ENCODE data around the gene ZSWIM6.

Gene ZSWIM6

DNA sequence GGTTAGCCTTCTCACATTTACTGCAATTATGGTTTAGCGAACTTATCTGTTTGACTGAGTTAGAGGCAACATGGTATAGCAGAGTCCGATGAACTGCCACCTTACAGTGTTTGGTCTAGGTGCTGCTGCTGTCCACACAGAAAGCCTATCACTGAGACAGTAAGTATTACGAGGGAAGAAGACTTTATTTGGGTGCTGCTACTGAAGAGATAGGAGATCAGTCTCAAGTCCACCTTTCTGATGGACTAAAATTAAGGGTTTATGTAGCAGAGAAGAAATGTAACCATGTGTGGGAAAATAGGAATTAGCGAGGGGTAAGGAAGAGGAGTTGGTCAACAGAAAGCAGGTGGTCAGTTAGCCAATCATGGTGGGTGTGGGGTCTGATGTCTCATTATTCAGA lies 109.7 kb downstream of the ZSWIM6 start:
- DNase-seq (ENCODE audit: low read depth), result no peak

DNA sequence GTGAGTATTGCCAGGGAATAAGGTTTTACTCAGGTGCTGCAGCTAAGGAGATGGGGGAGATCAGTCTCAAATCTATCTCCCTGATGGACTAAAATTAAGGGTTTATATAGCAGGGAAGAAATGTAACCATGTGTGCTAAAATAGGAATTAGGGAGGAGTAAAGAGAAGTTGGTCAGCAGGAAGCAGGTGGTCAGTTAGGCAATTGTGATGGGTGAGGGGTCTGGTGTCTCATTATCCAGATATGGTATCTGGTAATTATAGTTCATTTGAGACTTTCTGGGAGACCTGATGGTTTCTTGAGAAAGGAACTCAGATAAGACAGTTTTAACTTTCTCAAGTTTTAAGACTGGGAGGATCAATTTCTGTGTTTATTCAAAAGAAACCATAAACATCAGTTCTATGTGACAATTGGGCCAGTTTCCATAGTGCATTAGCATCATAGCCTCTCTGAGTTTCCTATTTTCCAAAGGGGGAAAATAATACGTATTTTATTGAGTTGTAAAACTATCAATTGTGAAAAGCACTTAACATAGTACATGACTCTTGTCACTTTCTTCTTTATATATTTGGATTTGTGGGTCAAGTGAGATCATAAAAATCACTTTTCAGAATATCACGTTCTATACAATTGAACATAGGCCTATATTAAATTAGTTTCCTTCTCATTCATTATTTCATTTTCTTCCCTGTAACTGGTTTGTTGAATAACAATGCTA lies 115.9 kb downstream of the ZSWIM6 start:
- DNase-seq (ENCODE audit: low read depth), result no peak

DNA sequence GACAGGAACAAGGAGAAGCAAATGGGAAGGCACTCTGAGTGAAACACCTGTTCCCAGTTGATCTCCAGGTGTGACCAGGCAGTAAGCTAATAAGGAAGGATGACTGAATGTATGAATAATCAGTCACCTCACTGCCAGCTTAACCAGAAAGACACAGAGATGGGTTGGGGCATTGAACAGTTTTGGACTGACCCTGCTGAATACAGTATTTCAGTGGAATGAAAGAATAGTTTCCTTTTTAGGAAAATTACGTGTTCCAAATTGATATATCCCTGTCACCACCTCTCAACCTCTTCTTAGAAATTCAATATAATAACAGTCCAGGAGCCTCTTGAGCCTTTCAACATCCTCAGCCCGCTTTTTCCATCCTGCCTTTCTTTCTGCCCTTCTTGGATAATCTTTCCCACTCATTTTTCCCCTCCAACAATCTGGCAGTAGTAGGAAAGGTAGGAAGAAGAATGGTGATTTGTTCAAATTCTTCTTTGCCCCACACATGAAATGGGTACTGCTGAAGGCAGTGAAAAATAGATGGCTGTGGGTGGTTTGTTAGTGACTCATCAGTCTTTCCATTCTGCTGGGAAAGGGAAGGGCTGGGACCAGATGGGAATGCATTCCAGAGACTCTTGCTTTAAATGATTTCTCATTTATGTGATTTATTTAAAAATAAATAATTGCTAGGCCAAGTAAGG lies 117.9 kb downstream of the ZSWIM6 start:
- peak; percentile 80 for DNase-seq (ENCODE audit: low read depth)

DNA sequence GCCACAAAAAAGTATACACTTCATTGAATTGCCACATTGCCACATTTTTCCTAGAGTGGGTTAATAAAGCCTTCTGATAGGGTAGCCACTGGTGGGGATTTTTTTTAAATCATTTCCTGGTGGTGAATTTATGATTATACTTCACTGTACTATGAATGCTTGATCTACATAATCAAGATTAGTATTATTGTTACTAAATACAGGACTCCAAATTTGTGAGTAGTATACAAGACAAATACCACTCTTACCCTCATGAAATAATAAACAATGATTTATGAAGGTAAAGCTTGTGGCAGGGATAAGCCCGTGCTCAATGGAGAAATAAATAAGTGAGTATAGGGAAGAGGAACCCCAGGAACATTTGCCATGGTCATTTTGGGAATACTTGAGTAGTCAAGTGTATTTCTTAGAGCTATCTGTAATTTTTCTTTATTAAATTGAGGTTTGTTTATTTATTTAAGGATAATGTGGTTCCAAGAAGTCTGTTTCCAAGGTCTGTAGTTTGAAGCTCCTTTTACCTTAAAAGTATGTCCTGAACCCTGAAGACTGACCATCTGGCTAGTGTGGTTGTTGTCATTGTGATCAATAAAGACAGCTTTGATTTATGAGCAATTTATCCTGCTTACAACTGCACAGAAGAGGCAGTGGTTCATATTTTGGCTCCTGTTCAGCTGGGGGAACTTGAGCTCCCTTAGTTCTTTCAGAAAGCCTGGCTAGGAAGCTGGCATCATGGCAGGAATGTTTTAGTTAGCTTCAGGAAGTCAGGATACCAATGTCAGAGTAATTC lies 118.6 kb downstream of the ZSWIM6 start:
- peak; percentile 34 for DNase-seq (ENCODE audit: low read depth)

DNA sequence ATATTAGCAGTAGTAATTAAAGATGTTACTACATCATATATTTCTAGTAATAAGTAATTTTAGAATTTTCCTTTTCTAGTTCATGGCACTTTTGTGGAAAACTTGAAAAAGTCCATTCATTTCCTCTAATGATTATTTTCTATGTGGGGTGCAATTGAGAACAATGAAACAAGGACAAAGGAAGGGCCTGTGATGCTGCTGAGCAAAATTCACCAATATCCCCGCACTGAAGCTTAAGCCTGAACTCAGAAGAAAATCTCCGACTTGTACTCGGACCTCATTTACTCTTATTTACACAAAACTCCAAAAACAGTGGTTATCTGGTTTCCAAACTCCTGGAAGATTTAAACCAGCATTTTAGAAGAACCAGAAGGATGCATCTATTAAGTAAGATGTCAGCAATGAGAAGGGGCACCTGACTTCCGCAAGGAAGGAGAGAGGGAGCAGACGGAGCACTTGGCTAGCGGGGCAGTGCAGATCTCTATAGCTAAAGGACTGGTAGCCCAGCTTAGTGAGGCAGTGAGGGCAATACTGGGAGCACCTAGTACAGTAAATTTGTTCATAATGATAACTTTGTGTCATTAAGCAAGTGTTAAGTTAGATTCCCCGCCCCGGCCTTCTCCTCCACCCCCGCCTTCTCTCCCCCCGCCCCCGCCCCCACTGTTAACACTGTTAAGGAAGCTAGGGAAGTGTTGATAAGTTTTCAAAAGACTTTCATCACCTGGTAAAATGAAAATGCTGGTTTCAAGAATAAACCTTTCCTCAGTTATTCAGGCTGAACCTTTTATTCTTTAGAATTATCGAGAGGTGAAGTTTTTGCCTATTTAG lies 123.3 kb downstream of the ZSWIM6 start:
- DNase-seq (ENCODE audit: low read depth), result no peak

DNA sequence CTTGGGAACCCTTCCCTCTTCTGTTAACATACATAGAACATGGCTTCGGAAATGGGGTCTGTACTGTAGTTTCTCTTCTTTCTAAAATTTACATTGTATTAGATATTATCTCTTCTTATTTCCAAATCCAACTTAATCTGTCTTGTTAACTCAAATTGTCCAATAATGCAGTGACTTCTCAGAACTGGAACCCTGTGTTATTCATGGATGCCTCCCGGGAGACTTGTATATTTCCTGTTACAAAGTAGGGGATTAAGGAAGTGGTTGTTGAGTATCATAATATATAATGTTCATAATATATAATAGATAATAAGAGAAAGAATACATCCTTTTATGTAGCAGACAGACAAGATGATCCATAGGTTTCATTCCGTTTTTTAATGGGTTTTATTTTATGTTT lies 128.4 kb downstream of the ZSWIM6 start:
- no peak for DNase-seq (ENCODE audit: low read depth)

DNA sequence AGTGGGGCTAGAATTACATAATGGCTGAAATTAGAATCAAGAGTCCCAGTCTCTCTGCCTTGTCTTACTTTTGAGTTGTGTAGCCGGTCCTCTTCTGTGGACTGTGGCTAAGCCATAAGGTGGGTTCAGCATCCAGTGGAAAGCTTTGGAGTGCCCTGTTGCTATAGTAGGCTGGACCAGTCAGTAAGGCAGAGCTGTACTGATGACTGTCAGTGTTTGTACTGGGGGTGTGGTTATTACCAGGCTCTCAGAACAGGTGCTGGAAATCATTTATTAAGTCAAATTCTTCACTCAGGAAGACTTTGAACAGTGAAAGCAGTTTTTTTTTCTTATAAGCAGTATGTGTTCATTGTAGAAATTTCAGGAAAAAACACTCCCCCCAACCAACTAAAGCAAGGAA lies 129.4 kb downstream of the ZSWIM6 start:
- DNase-seq (ENCODE audit: low read depth), result no peak

DNA sequence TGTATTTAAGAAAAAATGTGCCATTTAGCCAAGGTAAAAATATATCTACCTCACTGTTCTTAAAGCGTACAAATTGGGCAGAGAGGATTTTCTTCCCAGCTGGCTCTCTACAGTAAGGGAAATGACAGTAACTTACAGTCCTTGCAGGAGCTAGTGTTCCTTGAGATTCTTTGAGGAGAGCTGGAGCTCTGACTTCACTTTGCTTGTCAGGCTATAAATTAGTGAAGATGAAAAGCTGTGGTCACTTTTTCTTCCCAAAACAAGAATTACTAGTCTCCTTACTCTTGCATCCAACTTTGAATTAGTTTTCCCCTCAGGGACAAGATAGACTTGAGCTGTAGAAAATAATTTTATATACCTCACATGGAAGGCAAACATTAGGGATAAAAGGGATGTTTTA lies 129.9 kb downstream of the ZSWIM6 start:
- DNase-seq (ENCODE audit: low read depth), result no peak

DNA sequence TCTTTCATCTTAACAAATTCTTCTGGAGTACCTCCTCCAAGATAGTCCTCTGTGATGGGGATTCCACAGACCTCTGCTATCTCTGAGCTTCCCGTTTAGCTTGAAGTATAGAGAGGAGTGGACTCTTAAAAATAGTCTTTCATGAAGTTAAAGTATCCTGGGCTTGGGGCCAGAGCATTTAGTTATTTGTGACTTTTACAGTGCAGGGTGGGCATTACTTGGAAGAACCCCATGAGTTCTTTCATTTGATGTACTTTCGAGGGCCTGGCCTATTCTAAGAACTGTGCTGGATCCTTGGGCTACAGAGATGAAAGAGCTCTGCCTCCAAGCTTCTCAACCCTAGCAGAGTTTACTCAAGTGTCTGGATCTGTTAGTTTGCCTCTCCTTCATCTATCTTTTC lies 131.5 kb downstream of the ZSWIM6 start:
- DNase-seq (ENCODE audit: low read depth), result no peak

DNA sequence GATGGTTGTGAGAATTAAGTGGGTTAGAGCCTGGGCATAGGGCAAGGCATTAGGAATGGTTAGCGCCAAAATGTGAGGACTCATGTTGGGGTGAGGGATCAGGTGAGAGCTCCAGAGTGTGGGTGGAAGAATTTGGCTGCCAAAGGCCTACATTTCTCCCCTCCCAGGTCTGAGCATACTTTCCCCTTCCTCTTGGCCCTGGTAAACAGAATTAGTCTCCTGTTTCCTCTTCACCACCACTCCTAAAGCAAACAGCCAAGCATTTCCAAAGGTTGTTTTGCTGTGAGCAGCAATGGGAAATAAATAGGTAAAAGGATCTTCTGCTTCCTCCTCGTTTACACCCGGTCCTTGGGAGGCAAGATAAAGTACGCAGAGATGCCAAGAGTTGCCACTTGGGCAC lies 132.5 kb downstream of the ZSWIM6 start:
- DNase-seq (ENCODE audit: low read depth), result no peak

DNA sequence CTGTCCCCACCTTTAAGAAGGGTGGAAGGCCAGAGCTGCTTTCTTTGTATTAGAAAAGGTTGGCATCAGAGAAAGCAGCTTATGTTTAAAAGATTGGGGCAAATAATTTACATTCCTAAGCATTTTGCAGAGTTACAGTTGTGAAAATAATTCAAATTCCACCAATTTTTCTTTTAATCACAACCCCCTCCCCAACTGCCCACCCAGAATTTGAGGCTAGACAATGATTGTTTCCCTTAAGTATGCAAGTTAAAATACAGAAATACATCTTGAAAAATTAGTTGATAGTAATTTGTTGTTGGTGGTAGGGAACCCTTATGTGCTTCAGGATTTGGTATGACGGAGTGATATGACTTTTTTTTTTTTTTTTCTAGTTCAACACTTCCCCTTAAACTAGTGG lies 133.0 kb downstream of the ZSWIM6 start:
- no peak for DNase-seq (ENCODE audit: low read depth)

DNA sequence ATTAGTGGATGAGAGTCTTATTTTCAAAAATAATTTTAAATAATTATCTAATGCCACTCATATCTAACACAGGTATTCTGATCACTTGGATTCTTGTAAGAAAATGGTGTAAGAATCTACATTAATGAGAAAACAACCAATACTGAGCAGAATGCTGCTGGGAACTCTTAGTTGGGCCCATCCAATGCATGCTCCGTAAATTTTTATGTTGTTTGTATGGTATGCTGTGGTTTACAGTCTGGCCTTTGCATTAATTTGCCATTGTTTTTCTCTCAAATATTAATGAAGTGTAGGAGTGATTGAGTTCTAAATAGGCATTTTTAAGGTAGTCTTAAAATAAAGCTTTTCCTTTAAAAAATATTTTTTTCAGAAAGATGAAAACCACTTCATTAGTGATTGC lies 133.4 kb downstream of the ZSWIM6 start:
- no peak for DNase-seq (ENCODE audit: low read depth)

DNA sequence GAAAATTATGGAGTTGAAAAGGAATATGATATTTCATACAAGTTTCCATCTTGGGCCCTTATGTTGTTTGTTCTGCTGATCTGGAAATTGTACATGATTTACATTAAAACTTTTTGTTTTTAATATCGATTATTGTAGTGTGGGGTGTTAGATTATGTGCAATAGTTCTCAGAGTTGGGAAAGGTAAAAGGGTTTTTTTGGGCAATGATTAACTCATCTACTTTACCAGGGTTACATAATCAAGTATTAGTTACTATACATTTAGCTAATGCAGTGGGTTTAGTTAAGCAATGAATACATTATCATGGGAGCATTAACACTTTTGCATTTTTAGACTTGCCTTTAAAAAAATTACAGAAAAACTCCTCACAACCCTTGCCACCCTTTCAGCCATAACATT lies 134.0 kb downstream of the ZSWIM6 start:
- DNase-seq (ENCODE audit: low read depth), result no peak

DNA sequence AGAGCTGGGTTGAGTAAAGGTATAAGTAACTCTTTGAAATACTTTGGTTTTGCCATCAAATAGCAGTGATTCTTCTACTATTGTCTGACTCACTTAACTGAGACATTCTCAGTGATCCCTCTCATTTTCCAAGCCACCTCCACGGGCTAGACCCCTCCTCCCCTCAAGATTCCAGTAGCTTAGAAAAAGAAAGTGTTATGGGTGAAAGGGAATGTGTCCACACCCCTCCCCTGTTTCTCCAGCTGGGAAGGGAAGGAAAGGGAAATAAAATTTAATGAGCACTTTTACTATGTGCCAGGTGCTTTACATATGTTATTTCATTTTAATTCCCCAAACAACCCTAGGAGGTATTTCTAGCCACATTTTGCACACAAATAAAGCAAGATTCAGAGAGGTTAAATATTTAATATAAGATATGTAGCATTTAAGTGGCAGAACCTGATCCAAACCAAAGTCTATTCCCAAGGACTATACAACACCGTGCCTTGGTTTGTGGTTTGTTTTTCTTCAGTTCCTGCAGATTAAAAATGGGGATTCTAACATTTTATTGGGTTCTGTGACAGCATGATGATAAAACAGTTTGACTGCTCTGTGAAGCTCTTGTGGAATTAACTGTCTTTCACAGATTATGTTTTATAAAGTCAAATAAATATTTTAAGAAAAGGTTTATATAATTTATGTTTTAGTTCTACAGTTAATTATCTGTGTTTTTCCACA lies 135.9 kb downstream of the ZSWIM6 start:
- no peak for DNase-seq (ENCODE audit: low read depth)

DNA sequence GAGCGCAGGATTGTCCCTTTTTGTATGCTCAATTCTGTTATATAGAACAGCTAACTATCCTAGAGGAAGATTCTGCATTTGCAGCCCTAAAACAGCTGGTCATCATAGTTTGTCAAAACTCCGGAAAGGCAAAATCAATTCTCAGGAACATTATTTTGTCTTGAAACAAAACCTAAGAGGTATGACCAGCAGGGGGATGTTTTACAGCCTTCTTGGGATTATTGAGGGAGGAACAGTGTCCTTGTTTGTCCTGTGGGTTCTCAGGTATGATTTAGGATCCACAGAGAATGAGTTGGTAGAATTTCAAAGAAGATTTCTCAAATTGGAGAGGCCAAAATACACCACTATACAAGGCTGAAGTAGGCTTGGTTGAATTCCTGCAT lies 136.4 kb downstream of the ZSWIM6 start:
- no peak for DNase-seq (ENCODE audit: low read depth)

DNA sequence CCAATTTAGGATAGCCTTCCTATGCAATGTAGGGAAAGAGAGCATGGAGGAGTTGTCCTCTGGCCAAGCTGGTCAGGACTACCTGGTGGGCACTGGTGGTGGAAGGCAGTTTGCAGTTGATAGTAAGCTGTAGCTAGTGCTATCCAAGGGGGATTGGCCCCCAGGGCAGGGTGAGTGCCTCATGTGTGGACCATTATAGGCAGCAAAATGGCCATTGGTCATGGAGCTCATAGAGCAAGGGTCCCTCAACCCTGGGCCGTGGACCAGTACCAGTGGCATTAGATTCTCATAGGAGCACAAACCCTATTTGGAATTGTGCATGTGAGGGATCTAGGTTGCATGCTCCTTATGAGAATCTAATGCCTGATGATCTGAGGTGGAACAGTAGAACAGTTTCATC lies 139.3 kb downstream of the ZSWIM6 start:
- DNase-seq (ENCODE audit: low read depth), result no peak

DNA sequence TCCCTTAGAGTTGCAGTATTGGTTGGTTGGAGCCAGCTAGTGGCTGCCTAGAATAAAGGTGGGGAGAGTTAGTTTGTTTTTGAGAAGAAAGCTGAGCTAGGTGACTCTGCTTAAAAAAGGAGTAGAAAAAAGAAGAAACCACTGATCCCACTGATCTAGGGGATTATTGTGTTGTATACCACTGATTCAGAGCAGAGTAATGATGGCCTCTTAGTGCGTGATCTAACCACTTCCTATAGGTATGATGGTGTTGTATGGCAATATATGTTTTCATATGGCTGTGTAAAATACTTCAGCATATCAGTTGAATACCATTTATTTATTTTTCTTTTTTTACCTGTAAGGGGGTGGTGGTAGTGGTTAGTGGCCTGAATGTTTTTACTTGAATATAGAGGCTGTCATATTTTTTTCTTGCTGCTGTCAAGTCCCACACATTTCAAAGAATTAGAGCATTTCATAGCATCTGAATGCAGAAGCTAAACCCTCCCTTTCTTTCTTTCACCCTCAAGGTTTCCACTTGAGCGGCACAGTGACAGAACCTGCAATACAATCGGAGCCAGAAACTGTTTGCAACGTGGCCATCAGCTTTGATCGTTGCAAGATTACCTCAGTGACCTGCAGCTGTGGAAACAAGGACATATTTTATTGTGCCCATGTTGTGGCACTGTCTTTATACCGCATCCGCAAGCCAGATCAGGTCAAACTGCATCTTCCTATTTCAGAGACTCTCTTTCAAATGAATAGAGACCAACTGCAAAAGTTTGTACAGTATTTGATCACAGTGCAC lies 140.3 kb downstream of the ZSWIM6 start:
- no peak for DNase-seq (ENCODE audit: low read depth)

DNA sequence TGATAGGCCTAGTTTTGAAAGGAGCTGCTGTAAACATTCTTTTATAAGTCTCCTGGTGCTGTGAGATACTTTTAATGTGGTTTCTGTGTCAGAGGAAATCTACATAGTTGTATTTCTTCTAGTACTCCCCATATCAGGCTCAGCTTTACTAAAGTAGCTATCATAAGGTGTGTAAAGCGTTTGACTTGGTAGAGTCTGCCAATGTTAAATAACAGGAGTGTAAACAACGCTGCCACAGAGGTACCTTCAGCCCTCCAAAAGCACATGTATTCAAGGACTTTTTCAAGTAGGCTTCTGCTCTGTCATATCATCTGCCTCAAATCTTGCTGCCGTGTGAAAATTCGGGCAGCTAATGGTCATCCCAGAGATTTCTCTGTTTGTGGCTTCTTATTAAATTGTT lies 142.7 kb downstream of the ZSWIM6 start:
- no peak for DNase-seq (ENCODE audit: low read depth)

DNA sequence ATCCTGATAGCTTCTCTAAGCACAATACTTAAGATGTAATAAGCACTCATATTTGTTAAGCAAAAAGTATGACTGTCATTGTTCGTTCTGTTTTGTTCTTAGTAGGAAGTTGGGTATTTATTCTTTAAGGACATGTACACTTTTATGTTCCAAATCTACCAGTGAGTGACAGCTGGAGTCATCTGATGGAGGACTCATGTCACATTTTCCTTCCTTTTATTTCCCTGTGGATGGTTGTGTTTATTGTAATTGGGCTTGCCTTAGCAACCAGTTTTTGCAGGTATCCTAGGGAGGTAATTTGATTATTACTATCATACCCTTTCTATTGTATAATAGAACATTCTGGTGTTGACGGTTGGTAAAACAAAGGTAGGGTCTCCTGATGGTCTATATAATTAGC lies 145.7 kb downstream of the ZSWIM6 start:
- no peak for DNase-seq (ENCODE audit: low read depth)

DNA sequence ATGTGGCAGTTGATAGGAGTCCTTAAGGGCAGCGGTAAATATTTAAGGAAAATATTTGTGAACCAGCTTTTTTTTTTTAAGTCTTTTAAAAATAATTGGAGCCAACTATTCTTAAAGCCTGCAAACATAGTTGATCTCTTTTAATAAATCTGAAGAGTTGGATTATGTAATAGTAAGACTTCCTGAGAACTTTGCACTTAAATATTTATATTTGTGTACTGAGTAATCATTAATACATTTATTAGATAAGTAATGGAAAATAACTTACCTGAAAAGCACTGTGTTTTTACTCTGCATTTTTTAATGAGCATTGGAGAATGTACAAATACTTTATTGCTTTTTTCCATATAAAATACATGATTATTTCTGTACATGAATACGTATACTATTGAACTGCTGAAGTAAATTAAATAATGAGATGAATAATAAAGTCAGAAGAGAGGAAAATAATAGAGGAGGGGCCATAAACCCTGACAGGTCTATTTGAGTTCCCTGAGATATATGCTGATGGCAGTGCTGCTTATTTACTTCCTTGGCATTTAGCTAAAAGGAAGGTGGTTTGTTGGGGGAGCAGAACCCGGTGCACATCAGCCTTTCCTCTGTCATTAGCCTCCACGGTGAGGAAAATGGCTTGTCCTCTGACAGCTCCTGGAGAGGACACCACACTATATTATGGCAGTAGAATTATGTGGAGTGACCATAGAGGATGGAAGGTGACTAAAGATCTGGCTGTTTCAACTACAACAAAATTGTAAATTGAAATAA lies 148.0 kb downstream of the ZSWIM6 start:
- no peak for DNase-seq (ENCODE audit: low read depth)

Measured in GM04504 (cell line).